GM18870 (cell line): ENCODE measurements around the gene LITAF.
"Not testable (repeated sequence)": the region's sequence is repeated elsewhere in the genome, so short reads cannot be mapped to it uniquely, and the experiment has no call there.

Experiments used
- ATAC-seq: cut with Tn5 transposase; IDR thresholded peaks from one replicate; pipeline ENCODE4 v1.9.1; 2021; ENCODE audit warnings: moderate library complexity; ENCODE audit not compliant: unreplicated experiment

The LITAF gene

DNA sequence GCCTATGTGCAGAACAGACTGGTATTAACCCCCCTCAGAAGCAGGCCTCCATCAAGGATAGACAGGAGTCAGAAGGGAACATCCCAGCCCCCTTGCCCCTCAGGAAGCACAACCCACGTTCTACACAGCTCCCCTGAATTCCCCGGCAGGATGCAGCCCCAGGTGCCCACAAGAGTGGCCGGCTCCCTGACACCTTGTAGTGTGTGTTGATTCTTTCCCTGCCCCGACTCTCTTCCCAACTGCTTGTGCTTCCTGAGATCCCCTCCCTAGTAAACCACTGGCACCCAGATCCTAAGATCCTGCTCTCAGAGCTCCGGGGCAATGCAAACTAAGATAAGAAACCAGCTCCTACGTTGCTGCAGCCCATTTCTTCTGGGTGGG is 34.8 kb upstream of the LITAF start:
- no peak for ATAC-seq

DNA sequence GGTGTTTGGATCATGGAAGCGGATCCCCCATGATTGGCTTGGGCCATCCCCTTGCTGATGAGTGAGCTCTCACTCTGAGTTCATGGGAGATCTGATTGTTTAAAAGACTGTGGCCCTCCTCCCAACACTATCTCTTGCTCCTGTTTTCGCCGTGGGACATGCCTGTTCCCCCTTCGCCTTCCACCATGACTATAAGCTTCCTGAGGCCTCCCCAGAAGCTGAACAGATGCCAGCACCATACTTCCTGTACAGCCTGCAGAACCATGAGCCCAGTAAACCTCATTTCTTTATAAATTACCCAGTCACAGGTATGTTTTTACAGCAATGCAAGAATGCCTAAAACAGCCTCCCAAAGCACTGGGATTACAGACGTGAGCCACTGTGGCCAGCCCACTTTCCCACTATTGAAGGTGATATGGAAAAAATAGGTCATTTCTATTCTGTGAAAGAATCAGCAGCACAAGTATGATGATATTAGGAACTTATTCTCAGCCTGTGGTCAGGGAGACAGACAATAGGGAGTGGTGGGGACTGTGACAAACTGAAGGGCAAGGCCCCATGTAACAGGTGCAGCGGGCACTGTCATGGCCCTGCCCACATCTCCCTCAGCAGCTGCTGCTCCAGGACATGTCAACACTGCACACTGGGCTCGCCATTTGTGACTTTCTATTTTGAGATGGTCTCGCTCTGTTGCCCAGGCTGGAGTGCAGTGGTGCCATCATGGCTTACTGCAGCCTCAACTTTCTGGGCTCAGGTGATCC is 33.7 kb upstream of the LITAF start:
- no peak for ATAC-seq

DNA sequence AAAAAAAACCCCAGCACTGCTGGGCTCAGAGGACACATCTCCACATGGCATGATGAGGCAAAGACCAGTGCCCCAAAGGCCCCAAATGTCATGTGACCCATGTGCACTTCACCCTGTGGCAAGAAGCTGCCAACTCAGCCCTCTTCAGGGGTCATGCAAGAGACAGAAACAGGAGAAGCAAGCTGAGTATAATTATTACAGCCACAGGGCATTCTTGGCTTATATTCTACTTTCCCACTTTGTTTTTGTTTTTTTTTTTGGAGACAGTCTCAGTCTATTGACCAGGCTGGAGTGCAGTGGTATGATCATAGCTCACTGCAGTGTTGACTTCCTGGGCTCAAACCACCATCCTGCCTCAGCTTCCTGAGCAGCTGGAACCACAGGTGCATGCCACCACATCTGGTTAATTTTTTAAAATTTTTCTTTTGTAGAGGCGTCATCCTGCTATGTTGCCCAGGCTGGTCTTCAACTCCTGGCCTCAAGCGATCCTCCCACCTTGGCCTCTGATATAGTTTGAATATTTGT is 32.7 kb upstream of the LITAF start:
- peak; percentile 53 for ATAC-seq

DNA sequence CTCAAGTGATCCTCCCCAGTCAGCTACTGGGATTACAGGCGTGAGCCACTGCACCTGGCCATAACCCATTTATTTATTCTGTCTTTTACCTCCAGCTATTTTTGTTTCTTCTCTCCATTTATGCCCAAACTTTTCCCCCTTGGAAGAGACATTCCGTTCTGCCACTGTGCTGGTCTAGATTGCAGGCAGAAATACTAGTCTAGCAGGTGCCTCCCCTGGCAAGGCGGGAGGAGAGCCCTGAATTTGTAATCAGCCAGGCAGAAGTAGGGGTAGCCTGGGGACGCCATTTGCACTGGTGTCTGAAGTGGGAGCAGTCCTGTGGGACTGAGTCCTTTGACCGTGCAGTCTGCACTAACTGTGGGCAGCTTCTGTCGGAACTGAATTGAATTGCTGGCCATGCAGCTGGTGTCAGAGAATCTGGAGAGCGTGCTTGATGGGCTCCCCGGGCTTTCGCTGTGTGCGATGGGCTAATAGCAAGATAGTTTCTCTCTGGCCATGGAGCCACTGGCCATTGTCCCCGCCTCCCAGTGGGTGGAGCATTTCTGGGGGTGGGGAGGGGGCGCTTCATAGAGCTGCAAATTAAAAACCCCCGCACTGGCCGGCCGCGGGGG is 31.5 kb upstream of the LITAF start:
- no peak for ATAC-seq

DNA sequence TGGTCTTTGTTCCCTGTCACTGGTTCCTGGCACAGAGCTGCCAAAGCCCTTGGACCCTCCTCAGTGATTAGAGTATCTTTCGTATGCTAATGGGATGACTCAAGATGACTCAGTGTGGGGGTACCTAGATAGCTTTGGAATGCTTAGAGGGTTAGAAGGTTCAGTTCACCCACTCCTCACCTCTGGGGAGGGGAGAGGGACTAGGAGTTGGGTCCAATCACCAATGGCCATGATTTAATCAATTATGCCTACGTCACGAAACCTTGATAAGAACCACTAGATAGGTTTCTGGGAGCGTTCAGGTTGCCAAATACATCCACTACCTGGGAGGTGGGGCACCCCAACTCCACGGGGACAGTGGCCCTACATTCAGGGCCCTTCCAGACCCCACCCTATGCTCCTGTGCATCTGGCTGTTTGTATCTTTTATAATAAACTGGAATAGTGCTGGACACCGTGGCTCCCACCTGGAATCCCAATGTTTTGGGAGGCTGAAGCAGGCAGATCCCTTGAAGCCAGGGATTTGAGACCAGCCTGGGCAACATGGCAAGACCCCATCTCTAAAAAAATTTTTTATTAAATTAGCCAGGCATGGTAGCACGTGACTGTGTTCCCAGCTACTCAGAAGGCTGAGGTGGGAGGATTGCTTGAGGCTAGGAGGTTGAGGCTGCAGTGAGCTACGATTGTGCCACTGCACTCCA is 29.2 kb upstream of the LITAF start:
- no peak for ATAC-seq

DNA sequence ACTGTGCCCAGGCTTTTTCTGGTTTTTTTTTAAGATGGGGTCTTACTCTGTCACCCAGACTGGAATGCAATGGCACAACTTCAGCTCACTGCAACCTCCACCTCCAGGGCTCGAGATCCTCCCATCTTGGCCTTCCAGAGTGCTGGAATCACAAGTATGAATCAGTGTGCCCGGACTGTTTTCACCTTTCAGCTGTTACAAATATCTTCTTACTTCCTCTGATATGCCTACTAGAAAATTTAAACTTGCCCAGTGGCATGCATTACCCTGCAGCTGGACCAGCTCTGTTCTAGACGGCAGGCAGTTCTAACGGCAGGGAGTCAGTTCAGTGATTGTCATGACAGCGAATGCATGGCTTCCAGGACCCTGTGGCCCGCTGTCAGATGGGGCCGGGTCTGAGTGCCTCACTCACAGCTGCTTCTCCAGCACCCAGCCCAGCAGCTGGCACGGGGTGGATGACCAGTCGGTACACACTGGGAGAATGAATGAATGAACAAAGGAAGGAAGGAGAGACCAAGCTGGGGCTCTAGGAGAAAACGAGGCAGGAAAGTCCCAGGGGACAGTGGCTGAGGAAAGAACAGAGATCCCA is 28.0 kb upstream of the LITAF start:
- ATAC-seq = no peak

DNA sequence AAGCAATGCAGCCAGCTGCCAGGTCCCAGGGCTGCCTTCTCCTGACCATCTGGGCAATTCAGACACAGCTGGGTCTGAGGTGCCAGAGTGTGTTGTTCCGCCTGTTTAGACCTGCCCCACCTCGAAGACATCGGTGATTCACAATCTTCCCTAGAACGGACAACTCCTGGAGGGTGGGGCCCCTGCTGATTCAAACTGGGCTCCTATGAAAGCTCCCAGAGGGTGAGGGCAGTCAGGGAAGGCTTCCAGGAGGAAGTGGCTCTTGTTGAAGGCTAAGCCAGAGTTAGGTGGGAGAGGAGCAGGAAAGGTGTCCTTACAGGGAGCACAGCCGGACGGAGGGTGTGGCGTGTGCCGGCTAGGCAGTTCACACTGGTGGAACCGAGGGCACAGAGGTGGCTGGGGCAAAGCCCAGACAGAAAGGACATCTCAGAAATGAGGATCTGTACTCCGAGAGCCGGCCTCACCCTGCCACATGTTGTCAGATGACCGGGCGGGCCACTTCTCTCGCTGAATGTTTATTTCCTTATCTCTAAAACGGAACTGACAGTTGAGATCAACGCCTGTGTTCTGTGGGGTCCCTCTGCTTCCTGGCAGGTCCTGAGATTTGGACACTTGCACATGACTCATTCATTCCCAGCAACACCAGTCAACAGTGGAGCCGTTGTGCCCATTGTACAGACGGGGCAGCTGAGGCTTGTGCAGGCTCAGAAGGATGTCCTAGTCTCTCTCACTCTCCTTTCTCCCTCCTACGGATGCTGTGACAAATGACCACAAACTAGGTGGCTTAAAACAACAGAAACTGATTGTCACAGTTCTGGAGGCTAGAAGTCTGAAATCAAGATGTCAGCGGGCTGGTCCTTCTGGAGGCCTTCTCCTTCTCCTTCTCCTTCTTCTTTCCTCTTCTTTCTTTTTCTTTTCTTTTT is 26.9 kb upstream of the LITAF start:
- no peak for ATAC-seq

DNA sequence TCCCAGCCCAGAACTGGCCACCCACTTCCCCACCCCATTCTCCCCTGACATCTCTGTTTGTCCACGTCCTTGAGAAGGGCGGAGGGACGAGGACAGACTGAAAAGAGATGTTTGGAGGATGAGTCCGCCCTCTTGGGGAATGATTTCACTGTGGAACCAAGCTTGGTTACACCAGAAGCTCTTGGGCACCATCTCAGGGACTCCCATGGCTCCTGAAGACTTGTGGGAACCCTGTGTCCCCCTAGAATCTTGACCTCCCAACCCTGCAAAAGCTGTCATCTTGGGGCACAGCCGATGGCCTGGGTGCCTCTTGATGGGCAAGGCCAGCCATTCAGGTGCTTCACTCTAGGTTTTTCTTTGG is 25.9 kb upstream of the LITAF start:
- ATAC-seq = no peak

DNA sequence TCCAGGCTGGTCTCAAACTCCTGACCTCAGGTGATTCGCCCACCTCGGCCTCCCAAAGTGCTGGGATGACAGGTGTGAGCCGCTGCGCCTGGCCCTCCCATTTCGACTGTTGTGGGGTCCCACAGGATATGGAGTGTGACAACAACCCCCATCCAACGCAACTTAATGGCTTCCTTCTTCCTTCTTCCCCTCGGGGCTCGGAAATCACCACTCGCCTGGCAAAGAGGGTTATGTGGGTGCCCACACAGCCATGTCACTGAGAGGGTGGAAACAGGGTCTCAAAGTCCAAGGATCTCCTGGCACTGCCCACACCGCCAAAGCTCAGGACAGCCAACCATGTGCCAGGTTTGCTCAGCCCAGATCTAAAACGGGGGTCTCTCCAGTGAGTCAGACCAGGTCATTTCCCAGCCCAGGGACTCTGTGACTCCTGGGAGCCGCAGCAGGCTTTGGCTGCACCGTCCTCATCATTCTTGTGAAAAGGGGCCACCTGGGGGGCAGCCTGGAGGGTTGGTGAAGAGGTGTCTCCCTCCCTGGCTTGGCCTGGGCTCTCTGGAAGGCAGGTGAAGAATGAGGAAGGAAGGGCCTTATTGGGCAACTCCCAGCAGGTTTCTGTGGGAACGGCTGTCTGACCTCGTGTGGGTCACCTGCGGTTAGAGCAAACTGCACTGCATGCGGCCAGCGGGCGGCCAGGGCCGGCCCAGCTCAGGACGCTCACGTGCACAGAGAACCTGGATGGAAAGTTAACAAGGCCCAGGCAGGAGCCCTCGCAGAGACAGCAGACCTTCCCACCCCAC is 25.3 kb upstream of the LITAF start:
- no peak for ATAC-seq

DNA sequence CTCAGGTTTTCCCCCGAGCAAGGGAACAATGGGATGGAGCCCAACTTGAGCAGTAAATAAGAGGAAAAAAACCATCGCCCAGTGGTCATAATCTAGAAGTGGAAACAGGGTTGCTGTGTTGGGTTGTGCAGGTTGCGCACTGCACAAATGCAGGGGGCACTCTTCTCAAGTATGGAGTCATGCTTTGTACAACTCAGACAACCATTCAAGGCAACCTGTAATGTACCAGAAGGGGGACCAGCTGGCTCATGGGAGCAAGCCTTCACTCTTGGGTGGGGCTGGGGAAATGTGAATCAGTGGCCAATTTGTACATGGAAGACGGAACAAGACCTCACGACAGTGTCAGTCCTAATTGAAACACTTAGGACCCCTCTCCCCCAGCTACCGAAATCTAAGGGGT is 23.9 kb upstream of the LITAF start:
- ATAC-seq = no peak

DNA sequence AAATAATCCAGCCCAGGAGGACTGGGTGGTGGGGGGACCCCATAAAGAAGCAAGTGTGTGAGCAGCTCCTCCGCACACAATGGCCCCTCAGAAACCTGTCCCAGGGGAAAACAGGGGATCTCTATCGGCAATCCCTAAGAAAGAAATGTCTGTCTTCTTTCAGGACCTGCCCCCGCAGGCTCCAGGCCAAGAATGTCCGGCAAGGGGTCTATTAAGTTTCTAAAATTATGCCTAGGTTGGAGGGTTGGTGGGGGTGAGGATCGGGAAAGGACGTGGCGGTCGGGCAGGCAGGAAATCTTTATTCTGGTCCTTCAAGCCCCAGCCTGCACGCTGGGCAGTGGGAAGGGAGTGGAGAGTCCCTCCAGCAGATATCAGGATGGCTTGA is 23.4 kb upstream of the LITAF start:
- ATAC-seq = no peak

DNA sequence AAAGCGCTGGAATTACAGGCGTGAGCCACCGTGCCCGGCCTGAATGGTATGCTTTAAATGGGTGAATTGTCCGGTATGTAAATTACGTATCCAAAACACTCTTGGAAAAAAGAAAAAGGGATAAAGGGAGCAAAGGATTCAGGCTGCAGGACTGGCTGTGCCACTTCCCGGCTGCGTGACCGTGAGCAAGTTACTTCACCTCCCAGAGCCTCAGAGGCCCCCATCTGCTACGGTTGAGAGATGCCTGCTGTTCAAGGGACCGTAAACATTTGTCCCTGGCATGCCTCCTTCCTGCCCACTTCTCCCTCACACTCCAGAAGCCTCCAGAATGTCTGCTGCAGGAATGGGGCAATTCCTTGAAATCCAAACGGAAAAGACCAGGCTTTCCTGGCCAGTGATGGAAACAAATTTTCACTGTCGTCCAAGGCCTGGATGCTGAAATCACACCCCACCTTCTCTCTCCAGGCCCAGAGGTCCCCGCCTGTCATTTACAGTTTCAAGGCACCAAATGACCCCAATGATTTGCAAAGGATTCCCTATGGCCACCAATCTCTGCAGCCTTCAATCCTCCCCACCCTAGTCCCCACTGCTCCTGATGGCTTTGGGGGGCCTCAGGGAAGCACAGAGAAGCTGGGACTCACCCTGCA is 22.9 kb upstream of the LITAF start:
- no peak for ATAC-seq

DNA sequence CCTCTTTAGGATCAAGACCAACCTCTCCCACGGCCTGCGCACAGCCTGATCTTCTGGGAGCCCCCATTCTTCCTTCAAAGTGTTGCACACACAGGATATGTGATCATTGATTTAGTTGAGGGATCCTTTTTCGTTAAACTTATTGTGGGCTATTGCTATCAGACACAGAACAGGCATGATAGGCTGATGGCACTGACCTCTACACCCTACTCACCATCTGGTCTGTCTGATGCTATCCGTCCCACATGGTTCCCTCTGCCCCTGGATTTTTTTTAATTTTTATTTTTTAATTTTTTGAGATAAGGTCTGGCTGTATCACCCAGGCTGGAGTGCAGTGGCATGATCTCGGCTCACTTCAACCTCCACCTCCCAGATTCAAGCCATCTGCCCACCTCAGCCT is 19.2 kb upstream of the LITAF start:
- ATAC-seq = no peak

DNA sequence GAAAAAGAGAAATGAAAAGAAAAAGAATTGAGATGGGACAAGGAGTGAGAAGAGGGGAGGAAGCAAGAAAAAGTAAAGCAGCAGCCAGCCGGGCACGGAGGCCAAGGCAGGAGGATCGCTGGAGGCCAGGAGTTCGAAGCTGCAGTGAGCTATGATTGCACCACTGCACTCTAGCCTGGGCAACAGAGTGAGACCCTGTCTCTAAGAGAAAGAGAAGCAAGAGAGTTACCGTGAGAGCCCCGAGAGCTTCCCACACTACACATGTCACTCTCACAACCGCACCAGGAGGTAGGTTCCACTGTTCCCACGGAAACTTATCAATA is 18.8 kb upstream of the LITAF start:
- ATAC-seq = no peak

DNA sequence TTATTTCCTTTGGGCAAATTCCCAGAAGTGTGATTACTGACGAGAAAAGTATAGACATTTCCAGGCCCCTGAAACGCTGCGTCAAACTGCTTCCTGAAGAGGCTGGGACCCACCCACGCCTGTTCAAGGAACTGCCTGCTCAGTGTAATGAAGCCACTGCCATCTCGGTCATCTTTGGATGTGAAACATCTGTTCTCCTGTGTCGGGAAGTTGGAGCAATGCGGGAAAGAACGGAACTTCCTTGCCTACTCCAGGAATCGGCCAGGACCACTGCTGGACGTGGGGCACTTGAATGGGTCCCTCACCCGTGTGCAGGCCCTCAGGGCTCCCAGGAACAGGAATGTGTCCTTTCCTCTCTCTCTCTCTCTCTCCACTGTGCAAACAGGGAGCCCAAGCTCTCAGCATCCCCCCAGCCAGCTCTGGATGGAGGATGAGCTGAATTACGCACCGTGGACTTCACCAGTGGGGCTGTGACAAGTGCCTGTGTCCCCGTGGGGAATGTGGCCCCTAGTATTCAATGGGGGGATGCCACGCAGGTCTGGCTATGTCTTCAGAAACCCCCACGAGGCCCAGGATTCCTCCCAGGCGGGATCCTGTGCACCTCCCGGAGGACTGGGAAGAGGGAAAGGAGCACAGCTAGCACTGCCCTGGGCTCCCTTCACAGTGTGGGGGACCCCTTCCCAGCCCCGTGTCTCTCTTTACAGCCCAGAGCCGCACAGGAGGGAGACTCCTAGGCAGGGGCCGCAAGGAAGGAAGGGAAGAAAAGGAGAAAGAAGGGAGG is 18.3 kb upstream of the LITAF start:
- no peak for ATAC-seq

DNA sequence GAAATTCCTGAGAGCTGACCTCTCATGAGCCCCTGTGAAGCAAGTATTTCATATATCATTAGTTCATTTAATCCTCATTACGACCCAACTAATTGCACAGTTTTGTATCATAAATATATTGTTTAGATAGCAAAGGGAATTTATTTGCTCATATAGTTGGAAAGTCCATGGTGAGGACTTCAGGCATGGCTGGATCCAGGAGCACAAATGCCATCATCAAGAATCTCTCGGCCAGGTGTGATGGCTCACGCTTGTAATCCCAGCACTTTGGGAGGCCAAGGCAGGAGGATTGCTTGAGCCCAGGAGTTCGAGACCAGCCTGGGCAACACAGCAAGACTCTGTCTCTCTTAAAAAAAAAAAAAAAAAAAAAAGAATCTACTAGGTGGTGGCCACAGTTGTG is 17.6 kb upstream of the LITAF start:
- not testable (repeated sequence) for ATAC-seq

DNA sequence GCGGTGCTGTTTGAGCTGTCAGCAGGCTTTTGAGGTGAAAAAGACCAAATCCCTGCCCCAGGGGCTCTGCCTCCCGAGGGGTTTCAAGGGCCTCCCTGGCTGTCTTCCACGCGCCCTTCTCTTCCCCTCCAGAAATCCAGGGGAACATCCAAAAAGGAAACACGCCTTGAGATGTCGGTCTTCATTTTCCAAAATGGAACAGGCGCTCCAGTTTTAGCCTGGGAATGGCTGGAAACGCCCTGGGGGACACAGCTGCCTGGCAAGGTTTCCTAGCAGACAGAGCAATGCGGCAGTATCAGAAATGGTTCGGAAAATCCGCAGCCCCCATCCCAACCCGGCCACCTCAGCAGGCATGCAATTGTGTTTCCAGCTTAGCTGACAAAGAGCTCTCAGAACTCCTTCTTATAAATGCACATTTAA is 16.6 kb upstream of the LITAF start:
- ATAC-seq = no peak

DNA sequence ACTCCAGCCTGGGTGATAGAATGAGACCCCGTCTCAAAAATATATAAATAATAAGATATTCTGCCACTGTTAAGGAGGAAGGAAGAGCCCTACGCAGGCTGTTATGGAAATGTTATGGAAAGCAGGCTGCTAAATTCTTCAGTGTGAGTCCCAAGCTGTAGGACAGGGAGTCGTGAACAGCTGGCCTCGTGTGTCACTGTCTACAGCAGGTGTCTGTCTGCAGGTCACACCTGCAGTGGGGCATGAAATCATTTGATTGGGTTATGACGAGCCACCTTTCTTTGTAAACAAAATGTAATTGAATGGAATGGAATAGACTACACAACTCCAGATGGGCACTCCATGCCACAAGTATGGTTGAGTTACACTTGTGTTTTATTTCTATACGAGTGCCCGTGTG is 15.6 kb upstream of the LITAF start:
- no peak for ATAC-seq

DNA sequence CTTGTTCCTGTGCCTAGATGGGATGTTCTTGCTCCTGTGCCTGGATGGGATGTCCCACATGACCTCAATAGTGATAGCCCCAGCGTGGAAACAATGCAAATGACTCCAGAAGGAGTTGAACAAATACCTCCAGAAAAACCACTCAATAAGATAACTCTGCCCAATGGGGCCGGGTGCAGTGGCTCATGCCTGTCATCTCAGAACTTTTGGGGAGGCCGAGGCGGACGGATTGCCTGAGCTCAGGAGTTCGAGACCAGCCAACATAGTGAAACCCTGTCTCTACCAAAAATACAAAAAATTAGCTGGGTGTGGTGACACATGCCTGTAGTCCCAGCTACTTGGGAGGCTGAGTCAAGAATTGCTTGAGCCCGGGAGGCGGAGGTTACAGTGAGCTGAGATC is 15.2 kb upstream of the LITAF start:
- no peak for ATAC-seq
